ENCODE measurements around the gene RPGRIP1L.
A peak's percentile ranks its signal among the peaks of the same experiment; 100 is the strongest.

The RPGRIP1L gene

DNA sequence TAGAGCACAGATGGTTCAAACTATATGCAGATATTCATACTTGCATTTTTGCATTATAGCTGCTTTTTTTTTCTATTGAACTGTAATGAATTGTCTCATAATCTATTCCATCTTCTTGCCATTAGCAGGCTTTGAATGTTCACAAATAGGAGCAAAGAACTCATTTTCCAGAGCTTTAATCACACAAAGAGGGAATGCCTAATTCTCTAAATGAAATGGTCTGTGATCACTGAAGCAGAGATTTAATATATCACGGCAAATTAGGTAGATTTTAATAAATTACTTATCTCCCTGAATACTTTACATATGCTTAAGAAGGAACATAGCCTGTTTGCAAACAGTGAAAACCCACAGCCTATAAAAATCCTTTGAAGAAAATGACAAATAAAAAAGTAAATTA lies 103.0 kb downstream of the RPGRIP1L start:
- DNase-seq (ENCODE audit: low read depth), result no peak

DNA sequence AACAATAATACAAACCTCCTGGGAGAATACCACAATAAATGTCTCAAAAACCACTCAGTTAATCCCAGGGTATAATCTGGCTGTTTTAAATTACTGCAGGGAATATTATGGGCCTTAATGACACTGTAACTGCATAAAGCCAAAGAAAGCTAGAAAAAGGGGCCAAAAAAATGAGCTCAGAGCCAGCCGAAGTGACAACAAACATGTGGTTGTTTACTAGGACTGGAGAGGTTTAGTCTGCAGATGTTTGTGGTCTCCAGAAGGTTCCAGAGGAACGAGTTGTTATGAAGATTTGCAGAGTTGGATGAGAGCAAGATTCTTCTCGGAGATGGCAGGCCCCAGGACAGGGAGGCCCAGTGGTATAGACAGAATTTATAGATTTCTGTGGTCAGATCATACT lies 103.5 kb downstream of the RPGRIP1L start:
- DNase-seq (ENCODE audit: low read depth), result no peak

DNA sequence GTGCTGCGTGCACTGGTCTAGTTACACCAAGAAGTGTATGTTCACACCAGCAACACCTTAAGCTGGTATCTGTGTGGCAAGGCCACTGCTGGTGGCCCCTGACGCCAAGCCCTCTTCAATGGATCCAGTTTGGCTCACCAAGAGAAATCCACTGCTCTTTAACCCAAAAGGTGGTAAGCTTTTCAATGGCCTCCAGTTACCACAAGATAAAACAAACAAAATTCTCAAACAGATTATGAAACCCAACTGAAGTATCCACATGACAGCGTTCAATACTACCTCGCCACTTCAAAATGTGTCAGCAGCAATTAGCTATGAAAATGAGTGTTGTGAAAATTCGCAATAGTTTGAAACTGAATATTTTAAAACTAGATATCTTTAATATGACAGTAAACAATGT lies 104.1 kb downstream of the RPGRIP1L start:
- DNase-seq (ENCODE audit: low read depth), result no peak

DNA sequence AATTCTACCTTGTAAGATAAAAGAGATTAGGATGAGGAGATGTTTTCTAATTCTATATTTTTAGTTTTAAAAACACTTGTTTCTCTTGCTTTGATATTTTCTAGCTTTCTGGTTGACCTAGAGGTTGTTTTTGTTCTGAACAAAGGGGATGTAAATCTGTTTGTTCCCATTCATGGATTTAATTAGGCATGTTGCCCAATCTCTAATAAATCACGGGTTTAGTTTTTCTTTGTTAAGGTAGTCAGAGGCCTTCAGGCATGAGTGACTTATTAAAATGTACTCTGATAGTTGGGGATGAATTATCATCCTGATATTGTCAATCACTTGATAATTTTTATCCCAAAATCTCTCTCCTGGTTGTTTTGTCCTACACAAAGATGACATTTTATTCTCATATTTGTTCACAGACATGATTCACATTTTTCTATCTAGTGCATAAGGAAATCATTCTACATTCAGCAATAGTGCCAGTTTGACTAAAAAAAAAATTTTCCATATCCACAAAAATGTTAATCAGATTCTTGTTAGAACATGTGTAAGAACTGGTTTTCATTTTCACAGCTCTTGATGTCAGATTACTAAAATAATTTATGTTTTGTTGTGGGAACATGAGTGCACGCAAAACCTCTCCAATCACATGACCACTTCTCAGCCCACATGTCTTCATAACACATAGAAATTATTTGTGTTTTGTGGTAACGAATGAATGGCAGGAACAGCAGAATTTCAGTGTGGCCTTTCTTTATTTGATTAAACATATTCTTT lies 105.0 kb downstream of the RPGRIP1L start:
- no peak for DNase-seq (ENCODE audit: low read depth)

DNA sequence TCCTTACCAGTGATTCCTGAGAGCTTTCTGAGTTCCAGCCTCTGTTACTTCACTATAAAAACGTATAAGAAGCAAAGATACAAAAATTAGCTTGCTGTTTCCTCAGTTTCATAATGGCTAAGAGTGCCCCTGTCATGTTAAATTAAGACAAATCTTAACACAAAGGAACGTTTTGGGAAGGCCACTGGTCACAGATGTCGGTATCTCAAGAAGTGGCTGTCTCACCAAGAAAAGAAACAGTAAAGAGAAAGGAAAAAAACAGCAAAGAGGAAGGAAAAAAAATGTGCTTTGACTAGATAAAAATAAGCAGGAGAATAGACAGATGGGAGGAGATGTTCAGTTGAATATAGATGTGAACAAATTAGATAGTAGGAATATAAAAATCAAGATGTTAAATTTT lies 105.9 kb downstream of the RPGRIP1L start:
- no peak for DNase-seq (ENCODE audit: low read depth)

DNA sequence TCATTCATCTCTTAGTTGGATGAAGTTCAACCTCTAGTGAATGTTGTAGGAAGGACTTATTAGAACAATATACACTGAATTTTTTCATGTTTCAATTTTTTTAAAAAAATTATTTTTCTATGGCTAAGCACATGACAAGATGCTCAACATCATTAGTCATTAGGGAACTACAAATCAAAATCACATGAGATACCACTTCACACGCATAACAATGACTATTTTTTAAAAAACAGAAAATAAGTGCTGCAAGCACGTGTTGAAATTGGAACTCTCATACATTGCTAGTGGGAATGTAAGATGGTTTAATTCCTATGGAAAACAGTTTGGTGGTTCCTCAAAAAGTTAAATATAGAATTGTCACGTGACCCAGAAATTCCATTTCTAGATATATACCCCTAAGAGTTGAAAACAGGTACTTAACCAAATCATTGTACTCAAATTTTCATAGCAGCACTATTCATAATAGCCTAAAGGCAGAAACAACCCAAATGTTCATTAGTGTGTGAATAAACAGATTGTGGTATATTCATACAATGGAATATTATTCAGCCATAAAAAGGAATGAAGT lies 115.5 kb downstream of the RPGRIP1L start:
- no peak for DNase-seq (ENCODE audit: low read depth)

DNA sequence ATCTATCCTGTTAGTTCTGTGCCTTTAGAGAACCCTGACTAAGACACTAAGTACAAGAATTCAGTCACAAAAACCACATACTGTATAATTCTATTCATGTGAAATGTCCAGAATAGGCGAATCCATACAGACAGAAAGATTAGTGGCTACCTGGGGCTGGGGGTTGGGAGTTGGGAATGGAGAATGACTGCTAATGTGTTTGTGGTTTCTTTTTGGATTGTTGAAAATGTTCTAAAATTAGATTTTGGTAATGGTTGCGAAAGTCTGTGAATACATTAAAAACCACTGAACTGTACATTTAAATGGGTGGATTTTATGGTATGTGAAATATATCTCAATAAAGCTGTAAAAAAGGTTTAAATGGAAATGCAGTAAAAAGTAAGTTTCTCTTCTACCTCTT lies 120.3 kb downstream of the RPGRIP1L start:
- DNase-seq (ENCODE audit: low read depth), result no peak

DNA sequence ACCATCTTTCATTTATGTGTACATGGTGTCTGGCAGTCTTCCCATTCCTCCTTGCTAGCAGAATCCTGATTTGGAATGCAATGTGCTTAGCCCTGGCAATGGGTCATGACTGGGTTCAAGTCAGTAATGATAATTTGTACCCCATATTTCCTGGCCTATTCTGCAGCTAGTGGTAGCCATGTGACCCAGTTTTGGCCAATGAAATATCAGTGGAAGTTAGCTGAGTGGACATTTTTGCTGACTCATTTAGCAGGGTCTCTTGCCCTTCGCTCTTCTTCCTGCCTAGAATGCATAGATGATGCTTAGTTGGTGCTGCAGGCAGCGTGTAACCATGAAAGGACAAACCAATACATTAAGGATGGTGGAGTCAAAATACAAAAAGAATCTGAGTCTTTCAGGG lies 121.9 kb downstream of the RPGRIP1L start:
- no peak for DNase-seq (ENCODE audit: low read depth)

DNA sequence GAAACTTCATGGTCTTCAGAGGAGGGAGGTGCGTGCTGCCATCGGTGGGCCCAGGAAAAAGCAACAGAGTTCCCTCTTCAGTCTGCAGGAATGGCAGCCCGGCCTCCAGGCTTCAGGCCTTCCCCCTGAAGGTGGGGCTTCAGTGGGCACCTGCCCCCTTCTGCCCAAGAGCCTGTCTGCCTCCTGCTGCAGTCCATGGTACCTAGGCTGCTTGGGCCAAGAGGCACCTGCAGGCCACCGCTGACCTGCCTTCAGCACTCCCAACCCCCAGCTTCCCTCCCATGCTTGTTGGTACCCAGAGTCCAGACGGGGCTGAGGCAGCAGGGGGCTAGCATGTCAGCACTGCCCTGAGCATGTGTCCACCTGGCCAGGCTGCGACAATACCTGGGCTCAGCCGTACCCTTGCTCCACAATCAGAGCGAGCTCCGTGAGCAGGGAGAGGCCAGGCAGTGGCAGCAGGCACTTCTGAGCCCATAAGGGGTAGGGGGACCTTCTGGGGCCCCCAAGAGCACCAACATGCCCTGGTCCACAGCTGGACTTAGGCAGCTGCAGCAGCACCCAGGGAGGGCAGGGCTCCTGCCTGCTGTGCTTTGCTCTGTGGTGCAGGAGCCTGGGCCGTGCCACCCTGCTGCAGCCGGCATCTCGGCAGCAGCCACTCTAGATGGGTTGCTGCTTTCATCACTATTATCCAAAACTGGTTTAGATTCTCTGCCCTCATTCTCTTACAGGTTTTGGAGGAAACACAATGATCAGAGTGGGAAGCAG lies 123.4 kb downstream of the RPGRIP1L start:
- DNase-seq (ENCODE audit: low read depth), result no peak

DNA sequence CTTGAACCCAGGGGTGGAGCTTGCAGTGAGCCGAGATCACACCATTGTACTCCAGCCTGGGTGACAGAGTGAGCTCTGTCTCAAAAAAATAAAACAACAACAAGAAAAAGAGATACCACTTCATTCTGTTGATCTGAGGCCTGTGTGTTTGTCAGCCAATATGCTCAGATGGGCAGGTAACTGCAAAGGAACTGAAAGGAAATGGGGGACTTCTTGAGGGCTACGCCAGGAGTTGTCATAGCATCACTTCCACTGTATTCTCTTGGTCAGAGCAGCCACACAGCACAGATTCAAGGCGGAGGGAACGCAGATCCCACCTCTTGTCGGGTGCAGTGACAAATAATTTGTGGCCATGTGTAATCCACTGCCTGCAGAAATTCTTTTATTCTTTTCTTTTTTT lies 126.8 kb downstream of the RPGRIP1L start:
- DNase-seq (ENCODE audit: low read depth), result no peak

DNA sequence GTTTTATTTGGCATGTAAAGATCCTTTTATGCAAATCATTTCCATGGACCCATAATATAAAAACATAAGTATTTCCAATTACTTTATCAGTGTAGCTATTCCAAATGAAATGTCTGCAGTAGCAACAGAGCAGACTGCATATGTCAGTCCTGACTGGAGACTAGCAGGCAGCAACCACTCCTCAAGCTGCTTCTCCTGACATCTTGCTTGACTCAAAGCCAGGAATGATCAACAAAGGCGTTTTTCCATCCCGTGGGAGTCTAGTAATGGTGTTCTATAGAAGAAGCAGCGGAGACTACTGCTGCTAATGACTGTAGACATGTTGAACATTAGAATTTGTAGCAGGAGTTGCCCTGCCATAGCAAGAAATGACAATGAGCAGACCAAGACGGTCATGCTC lies 127.4 kb downstream of the RPGRIP1L start:
- no peak for DNase-seq (ENCODE audit: low read depth)

DNA sequence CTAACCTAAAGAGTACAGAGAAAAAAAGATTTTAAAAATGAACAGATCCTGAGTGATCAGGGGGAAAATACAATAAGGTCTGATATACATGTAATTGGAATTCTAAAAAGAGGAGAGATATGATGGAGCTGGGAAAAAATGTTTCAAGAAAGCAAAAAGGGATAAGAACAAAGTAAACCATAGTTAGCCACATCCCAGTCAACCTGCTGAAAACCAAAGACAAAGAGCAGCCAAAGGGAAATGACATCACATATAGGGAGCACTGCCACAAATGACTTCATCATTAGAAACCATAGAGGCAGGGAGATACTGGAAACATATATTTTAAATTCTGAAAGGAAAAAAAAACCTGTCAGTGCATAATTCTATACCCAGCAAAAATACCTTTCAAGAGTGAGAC lies 131.9 kb downstream of the RPGRIP1L start:
- no peak for DNase-seq (ENCODE audit: low read depth)

DNA sequence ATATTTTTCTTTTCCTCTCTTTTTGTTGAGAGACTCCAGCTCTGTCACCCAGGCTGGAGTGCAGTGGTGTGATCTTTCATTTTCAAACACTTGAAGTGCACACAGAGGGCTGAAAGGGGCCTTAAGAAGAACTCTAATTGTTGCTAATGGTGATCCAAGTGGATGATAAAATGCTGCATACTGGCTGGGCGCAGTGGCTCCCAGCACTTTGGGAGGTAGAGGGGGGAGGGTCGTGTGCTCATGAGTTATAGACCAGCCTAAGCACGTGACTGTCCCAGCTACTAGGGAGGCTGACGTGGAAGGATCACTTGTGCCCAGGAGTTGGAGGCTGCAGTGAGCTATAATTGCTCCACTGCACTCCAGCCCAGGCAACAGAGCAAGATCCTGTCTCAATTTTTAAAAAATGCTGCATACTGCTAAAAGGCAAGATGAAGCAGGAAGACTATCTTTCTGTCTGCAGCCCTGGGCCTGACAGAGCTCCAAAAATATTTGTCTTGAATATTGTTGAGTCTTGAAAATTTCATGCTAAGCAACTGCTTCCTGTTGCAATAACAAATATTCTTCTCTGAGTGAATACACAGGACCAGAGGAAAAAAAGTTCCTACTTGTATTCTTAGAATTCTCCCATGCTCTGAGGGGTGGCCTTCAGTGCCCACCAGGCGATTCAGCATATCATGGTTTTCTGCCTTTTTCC lies 137.0 kb downstream of the RPGRIP1L start:
- DNase-seq (ENCODE audit: low read depth), result no peak

DNA sequence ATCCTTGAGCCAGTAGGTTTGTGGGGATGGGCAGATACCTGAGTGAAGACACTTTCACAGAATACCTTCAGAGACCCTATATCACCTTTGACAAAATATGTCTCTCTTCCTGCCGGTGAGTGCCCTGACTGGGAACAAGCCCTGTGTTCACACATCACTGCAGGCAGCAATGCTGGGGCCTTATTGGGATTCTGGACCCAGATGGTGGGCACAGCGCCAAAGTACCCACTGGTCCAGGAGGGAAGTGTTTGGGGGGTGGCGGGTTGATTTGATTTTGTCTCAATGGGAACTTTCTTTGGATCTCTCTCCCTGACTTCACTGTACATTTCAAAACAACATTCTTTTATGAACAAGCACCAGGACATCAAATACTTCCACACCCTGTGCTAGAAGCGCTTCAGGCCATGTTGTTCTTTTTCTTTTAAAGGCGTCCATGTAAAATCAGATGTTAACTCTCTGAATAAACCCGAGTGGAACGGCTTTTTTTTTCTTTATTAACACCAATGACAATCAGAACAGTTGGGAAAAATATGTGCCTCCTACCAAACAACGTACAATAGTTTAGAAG lies 138.3 kb downstream of the RPGRIP1L start:
- DNase-seq (ENCODE audit: low read depth), result no peak

DNA sequence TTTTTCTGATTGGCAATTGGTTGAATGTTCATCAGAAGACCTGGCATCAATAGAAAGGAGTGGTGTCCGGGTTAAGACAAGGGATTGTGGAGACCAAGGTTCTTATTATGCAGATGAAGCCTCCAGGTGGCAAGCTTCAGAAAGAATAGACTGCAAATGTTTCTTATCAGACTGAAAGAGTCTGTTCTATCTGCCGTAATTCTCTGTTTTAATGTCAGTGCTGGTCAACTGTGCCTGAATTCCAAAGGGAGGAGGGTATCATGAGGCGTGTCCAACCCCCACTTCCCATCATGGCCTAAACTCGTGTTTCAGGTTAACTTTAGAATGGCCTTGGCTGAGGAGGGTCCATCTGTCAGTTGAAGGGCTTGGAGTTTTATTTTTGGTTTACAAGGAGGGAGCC lies 140.2 kb downstream of the RPGRIP1L start:
- no peak for DNase-seq (ENCODE audit: low read depth)

DNA sequence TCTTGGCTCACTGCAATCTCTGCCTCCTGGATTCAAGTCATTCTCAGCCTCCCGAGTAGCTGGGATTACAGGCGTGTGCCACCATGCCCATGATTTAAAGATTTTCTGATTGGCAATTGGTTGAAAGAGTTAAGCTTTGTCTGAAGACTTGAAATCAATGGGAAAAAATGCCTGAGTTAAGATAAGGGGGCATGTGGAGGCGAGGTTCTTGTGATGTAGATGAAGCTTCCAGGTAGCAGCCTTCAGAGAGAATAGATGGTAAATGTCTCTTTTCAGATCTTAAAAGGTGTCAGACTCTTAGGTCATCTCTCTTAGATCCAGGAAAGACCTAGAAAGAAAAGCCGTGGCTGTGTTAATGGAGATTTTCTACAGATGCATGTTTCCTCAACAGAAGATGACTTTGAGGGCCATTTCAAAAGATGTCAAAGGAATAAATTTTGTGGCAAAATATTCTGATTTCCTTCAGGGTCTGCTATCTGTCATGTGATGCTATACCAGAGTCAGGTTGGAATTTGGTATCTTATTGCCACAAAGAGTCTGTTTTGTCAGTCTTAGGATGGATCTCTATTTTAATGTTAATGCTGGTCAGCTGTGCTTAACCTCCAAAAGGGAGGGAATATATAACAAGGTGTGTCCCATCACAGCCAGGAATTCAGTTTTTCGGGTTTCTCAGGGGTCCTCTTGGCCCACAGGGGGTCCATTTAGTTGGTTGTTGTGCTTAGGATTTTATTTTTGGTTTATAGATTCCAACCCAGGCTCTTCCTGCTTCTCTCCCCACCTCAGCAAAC lies 142.4 kb downstream of the RPGRIP1L start:
- no peak for DNase-seq (ENCODE audit: low read depth)

DNA sequence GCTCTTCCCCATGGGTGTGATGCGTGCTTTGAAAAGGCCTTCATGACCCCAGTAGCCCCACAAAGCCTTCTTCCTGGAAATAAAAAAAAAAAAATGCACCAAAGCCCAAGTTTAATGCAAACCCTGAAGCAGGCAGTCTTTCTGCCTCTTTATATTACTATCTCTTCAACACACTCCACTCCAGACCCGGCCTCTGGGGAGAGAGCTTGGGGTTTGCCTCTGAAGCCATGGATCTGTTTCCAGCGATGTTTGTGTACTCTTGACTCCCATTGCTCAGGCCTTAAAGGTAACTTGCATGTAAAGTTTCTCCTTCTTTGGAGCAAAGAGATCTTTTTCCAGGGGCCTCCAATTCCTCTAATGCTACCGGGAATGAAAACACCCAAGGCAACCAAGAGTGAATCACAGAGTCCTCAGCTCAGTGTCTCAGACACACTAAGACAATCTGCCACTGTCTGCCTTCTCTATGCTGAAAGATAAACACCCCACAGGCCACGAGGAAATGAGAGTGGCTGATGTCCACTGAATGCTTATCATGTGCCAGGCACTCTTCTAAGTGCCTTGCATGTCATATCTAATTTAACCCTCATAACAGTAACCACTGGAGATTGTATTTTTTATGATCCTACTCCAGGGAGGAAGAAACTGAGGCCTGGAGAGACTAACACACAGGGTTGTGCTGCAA lies 144.2 kb downstream of the RPGRIP1L start:
- no peak for DNase-seq (ENCODE audit: low read depth)

DNA sequence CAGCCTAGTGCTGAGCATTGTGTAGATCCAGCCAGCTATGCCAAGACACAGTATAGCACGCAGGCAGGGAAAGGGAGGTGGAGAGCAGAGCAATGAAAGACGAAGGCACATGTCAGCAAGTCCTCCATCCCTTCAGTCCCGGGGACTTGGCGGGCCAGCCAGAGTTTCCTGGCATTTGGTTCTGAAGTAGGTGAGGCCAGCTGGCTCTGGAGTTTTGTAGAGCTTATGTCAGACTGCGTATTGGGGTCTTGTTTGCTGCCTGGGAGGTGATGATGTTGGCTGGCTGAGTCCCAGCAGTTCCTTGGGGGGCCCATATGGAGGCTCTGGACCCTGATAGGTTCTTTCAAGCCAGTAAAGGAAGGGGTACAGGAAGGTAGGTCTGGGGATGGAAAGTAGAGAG lies 144.9 kb downstream of the RPGRIP1L start:
- no peak for DNase-seq (ENCODE audit: low read depth)

DNA sequence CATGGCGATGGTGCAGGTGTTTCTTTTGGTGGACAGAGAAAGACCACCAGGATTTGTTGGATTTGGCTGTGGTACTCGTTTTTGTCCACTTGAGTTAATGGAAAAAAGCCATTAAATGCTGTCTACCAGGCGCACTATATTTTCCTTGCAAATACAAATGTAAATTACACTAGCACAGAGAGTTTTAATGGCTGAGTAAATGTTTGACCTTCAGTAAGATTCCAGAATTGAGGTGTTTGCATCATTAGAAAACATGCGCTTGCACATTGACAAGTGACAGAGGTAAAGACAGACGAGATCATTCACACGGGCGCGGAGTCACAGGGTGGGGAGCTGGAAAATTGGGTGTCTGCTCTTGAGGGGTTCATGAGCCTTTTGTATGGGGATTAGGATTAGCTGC lies 147.1 kb downstream of the RPGRIP1L start:
- no peak for DNase-seq (ENCODE audit: low read depth)

DNA sequence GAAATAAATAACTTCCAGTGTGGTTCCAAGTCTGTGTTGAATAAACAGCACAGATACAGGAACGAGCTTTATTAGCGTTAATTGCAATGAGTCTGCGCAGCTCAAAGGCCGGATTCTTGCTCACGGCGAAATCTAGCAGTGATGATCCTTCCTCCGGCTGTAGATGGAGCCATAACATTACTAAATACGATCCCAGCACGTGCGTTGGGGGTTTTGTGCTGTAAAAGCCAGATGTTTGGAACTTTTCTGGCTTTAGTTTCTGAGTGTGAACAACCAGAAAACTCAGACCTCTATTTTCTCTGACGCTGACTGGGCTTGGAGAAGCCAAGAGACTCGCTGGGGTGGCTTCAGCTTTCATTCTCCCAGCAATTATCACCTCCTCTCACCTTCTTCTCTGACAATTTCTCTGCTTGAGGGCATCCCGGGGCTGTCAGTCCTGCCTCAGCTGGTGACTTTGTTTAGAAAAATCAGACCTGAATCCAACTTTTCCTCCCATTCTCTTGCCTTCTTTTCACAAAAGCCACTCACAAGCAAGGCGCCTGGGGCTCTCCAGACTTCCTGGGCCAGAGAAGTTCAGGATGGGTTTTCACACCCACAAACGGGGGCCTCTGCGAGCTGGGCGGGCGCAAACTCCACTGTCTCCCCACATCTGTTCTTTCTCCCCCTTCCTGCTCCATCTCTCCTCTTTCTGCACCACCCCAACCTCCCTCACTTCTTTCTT lies 153.5 kb downstream of the RPGRIP1L start:
- peak; percentile 7 for DNase-seq (ENCODE audit: low read depth)
